Activated naive CD8-positive, alpha-beta T cell (primary cell): ENCODE data around the gene KRTAP4-2.
"Not testable (repeated sequence)": the region's sequence is repeated elsewhere in the genome, so short reads cannot be mapped to it uniquely, and the experiment has no call there.

ENCODE experiments used
- H3K27ac Mint-ChIP-seq: one replicate; pipeline ENCODE4 v1.8.0; 2021; ENCODE audit warnings: mixed read lengths
- H3K27me3 Mint-ChIP-seq: one replicate; pipeline ENCODE4 v1.8.0; 2021; ENCODE audit warnings: mixed read lengths
- H3K36me3 Mint-ChIP-seq: one replicate; pipeline ENCODE4 v1.8.0; 2021; ENCODE audit warnings: mixed read lengths
- H3K4me1 Mint-ChIP-seq: one replicate; pipeline ENCODE4 v1.8.0; 2021; ENCODE audit warnings: low read depth, mixed read lengths
- H3K4me3 Mint-ChIP-seq: one replicate; pipeline ENCODE4 v1.8.0; 2021; ENCODE audit warnings: mild to moderate bottlenecking, mixed read lengths
- H3K9me3 Mint-ChIP-seq: one replicate; pipeline ENCODE4 v1.8.0; 2021; ENCODE audit warnings: low read depth, mixed read lengths

KRTAP4-2 gene

DNA sequence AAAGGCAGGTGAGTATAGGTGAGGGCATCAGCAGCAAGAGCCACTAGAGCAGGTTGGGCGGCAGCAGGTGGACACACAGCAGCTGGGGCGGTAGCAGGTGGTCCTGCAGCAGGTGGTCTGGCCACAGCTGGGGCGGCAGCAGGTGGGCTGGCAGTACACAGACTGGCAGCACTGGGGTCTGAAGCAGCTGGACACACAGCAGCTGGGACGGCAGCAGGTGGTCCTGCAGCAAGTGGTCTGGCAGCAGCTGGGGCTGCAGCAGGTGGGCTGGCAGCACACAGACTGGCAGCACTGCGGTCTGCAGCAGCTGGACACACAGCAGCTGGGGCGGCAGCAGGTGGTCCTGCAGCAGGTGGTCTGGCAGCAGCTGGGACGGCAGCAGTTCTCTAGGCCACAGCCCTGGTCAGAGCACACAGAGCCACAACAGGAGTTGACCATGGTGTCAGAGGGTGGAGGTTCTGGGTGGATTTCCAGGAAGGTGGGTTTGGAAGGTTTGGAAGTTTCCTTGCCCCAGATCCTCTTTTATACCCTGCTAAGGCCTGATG lies at the start of gene KRTAP4-2:
TSS of gene KRTAP4-2 (minus strand) at position 495 of the 545 bp plus-strand sequence. CDS start at position 438, 57 bp downstream.
- H3K27me3 Mint-ChIP-seq: no peaks in the 10 kb centered on the region
- no peaks in the 10 kb centered on the region for H3K36me3 Mint-ChIP-seq
- H3K9me3 Mint-ChIP-seq: no peaks in the 10 kb centered on the region
- peaks cover 2% of the 10 kb centered on the region for H3K4me1 Mint-ChIP-seq
- H3K4me3 Mint-ChIP-seq: no peak within 1 kb of the TSS
- no peak within 1 kb of the TSS for H3K27ac Mint-ChIP-seq

DNA sequence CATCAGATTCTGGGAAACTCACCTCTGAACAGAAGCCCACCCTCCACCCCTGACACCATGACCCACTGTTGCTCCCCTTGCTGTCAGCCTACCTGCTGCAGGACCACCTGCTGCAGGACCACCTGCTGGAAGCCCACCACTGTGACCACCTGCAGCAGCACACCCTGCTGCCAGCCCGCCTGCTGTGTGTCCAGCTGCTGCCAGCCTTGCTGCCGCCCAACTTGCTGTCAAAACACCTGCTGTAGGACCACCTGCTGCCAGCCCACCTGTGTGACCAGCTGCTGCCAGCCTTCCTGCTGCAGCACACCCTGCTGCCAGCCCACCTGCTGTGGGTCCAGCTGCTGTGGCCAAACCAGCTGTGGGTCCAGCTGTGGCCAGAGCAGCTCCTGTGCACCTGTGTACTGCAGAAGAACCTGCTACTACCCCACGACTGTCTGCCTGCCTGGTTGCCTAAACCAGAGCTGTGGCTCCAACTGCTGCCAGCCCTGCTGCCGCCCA lies 48.6 kb upstream of the KRTAP4-2 start, which contains the start of gene KRTAP9-2:
TSS of gene KRTAP9-2 (plus strand) at position 51 of the 498 bp plus-strand sequence. CDS start at position 58, 7 bp downstream.
- not testable (repeated sequence) for H3K9me3 Mint-ChIP-seq, H3K27ac Mint-ChIP-seq, H3K4me1 Mint-ChIP-seq, H3K36me3 Mint-ChIP-seq, H3K4me3 Mint-ChIP-seq, H3K27me3 Mint-ChIP-seq

DNA sequence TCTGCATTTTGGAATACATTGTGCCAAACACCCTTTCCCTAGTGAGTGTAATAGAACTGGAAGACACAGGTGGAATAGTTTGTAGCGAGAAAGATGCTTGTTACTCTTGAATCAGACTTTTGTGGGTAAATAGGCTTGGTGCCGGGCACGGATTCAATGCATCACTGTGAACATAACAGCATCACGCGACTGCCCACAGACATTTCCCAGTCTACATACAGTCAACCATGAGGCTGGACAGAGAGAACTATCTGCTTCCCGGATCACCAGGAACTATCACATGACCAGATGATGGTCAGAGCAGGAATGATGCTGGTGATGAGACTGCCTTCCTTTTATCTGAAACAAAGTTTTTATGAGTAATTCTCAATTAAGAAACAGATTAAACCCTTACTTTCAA lies 48.0 kb upstream of the KRTAP4-2 start:
- no peaks in the 10 kb centered on the region for H3K9me3 Mint-ChIP-seq
- no peak overlapping the region for H3K27ac Mint-ChIP-seq
- H3K27me3 Mint-ChIP-seq: peaks cover 2% of the 10 kb centered on the region
- no peak overlapping the region for H3K4me3 Mint-ChIP-seq
- no peaks in the 10 kb centered on the region for H3K36me3 Mint-ChIP-seq
- peaks cover 7% of the 10 kb centered on the region for H3K4me1 Mint-ChIP-seq

DNA sequence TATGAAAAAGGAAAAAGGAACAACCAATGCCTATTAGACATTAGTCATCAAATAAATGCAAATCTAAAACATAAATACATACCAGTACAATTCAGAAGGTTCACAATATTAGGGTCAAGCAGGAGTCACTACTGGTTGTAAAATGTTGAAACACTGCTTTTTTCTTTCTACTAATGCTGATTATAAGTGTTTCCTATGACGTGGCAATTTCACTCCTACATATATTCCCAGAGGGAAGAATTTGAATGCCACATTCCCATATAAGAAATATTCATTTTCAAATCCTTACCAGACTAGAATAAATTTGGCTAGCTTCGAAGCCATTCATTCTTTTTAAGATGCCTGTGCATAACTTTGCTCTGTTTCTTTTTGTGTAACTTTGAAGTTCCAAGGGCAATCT lies 45.8 kb upstream of the KRTAP4-2 start:
- Mint-ChIP-seq H3K4me1 (peaks cover 2% of the 10 kb centered on the region), H3K27ac (no peak overlapping the region), H3K9me3 (no peaks in the 10 kb centered on the region), H3K4me3 (no peak overlapping the region), H3K36me3 (peaks cover 2% of the 10 kb centered on the region), H3K27me3 (peaks cover 2% of the 10 kb centered on the region)

DNA sequence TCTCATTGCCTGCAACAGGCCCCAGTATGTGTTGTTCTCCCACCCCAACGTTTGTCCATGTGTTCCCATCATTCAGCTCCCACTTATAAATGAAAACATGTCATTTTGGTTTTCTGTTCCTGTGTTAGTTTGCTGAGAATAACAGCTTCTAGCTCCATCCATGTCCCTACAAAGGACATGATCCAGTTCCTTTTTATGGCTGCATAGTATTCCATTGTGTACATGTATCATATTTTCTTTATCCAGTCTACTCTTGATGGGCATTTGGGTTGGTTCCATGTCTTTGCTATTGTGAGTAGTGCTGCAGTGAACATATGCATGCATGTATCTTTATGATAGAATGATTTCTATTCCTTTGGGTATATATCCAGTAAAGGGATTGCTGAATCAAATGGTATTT lies 37.7 kb upstream of the KRTAP4-2 start:
- peaks cover 2% of the 10 kb centered on the region for H3K36me3 Mint-ChIP-seq
- peaks cover 11% of the 10 kb centered on the region for H3K4me1 Mint-ChIP-seq
- no peaks in the 10 kb centered on the region for H3K9me3 Mint-ChIP-seq
- no peak overlapping the region for H3K4me3 Mint-ChIP-seq
- no peak overlapping the region for H3K27ac Mint-ChIP-seq
- H3K27me3 Mint-ChIP-seq: peaks cover 4% of the 10 kb centered on the region

DNA sequence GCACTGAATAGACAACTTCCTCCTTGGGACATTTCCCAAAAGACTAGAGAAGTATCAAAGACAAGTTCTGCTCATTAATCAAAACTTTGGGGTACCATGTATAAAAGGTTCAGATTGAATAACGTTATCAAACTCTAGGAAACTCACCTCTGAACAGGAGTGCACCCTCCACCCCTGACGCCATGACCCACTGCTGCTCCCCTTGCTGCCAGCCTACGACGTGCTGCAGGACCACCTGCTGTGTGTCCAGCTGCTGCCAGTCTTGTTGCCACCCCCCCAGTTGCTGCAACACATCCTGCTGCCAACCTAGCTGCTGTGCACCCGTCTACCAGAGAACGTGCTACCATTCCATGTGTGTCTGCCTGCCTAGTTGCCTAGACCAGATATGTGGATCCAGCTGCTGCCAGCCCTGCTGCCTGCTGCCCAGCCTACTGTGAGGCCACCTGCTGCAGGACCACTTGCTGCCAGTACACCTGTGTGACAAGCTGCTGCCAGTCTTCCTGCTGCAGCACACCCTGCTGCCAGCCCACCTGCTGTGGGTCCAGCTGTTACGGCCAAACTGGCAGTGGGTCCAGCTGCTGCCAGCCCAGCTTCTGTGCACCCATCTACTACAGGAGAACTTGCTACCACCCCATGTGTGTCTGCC lies 34.6 kb upstream of the KRTAP4-2 start:
- H3K4me3 Mint-ChIP-seq: no peak overlapping the region
- no peak overlapping the region for H3K27ac Mint-ChIP-seq
- H3K9me3 Mint-ChIP-seq: no peaks in the 10 kb centered on the region
- no peaks in the 10 kb centered on the region for H3K36me3 Mint-ChIP-seq
- peaks cover 11% of the 10 kb centered on the region for H3K4me1 Mint-ChIP-seq
- peaks cover 4% of the 10 kb centered on the region for H3K27me3 Mint-ChIP-seq

DNA sequence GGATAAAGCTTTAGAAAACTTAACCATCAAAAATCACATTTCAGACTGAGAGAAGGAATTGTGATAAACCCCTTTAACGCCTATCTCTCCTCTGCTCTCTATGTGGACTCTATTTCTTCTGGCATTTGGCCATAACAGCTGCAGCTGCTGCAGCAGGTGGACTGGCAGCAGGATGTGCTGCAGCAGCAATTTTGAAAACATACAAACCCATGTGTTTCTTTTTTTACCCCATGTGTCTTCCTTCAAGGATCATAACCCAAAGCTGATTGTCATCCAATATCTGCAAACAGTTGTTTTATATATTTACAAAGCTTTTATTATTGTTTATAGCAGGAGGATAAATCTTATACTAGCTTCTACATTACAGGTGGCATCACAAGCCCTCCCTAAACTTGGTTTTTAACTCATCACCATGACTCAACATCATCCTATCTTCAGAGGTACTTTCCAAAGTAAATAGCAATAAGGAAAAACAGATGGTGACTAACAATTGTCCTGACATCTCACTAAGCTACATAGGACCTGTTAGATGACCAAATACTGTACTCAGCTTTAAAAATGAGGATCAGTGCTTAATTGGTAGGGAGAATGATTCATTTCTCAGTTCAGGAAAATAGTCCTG lies 33.9 kb upstream of the KRTAP4-2 start:
- H3K4me1 Mint-ChIP-seq: peaks cover 11% of the 10 kb centered on the region
- no peak overlapping the region for H3K4me3 Mint-ChIP-seq
- H3K36me3 Mint-ChIP-seq: no peaks in the 10 kb centered on the region
- H3K27me3 Mint-ChIP-seq: peaks cover 4% of the 10 kb centered on the region
- no peaks in the 10 kb centered on the region for H3K9me3 Mint-ChIP-seq
- H3K27ac Mint-ChIP-seq: no peak overlapping the region

DNA sequence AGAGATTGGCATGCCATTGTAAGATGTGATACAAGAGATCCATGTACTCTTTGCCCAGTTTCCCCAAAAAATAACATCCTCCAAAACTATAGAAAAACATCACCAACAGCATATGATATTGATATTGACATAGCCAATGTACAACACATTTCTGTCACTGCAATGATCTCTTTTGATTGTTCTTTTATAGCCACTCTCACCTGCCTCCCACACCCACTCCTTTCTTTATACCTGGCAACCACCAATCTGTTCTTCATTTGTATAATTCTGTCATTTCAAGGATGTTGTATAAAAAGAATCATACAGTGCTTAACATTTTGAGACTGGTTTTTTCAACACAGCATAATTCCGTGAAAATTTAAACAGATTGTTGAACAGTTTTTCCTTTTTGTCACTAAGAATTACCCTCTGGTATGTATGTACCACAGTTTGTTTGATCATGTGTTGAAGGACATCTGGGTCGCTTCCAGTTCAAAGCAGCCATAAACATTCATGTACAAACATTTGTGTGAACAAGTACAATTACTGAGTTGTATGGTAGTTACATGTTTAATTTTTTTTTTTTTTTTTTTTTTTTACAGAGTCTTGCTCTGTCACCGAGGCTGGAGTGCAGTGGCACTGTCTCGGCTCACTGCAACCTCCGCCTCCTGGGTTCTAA lies 21.5 kb upstream of the KRTAP4-2 start:
- no peaks in the 10 kb centered on the region for H3K27me3 Mint-ChIP-seq

DNA sequence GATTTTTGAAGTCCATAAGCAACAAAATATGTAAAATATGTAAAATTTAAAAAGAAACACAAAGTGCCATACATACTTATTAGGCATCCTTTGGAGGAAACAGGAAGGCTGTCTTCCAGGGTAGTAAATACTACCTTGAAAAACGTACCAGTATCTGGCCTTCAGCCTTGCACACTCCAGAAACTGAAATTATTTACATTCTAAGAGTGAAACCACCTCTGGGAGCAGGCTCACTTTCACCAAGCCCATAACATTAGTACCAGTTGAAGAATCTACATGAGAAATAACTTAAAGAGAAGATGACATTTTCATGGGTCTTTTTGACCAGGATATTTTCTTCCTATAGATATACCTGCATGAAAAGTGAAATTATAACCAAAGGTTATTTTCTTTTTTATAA lies 18.0 kb upstream of the KRTAP4-2 start:
- H3K27me3 Mint-ChIP-seq: no peaks in the 10 kb centered on the region
- no peaks in the 10 kb centered on the region for H3K4me1 Mint-ChIP-seq
- peaks cover 5% of the 10 kb centered on the region for H3K9me3 Mint-ChIP-seq
- no peaks in the 10 kb centered on the region for H3K36me3 Mint-ChIP-seq
- H3K4me3 Mint-ChIP-seq: no peak overlapping the region
- no peak overlapping the region for H3K27ac Mint-ChIP-seq

More for the DNA sequence above, 21.5 kb upstream of the KRTAP4-2 start:
- no peak overlapping the region for H3K4me3 Mint-ChIP-seq
- H3K9me3 Mint-ChIP-seq: peaks cover 5% of the 10 kb centered on the region
- no peak overlapping the region for H3K27ac Mint-ChIP-seq
- no peaks in the 10 kb centered on the region for H3K4me1 Mint-ChIP-seq
- no peaks in the 10 kb centered on the region for H3K36me3 Mint-ChIP-seq

DNA sequence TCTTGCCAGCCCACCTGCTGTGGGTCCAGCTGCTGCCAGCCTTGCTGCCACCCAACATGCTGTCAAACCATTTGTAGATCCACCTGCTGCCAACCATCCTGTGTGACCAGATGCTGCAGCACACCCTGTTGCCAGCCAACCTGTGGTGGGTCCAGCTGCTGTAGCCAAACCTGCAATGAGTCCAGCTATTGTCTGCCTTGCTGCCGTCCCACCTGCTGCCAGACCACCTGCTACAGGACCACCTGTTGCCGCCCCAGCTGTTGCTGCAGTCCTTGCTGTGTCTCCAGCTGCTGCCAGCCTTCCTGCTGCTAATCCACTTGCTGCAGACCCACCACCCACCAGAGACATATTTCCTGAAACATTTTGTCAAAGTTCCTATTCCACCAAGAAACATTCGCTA lies 12.3 kb upstream of the KRTAP4-2 start:
- Mint-ChIP-seq H3K36me3 (no peaks in the 10 kb centered on the region), H3K27me3 (peaks cover 2% of the 10 kb centered on the region), H3K27ac (no peak overlapping the region), H3K9me3 (no peaks in the 10 kb centered on the region), H3K4me3 (no peak overlapping the region), H3K4me1 (no peaks in the 10 kb centered on the region)

DNA sequence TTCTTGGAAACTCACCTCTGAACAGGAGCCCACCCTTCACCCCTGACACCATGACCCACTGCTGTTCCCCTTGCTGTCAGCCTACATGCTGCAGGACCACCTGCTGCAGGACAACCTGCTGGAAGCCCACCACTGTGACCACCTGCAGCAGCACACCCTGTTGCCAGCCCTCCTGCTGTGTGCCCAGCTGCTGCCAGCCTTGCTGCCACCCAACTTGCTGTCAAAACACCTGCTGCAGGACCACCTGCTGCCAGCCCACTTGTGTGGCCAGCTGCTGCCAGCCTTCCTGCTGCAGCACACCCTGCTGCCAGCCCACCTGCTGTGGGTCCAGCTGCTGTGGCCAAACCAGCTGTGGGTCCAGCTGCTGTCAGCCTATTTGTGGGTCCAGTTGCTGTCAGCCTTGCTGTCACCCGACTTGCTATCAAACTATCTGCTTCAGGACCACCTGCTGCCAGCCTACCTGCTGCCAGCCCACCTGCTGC lies 11.9 kb upstream of the KRTAP4-2 start, which contains the start of gene KRTAP9-1:
TSS of gene KRTAP9-1 (plus strand) at position 51 of the 482 bp plus-strand sequence. CDS start at position 51, 0 bp downstream.
- H3K36me3 Mint-ChIP-seq, H3K4me3 Mint-ChIP-seq, H3K27ac Mint-ChIP-seq, H3K27me3 Mint-ChIP-seq, H3K4me1 Mint-ChIP-seq, H3K9me3 Mint-ChIP-seq: not testable (repeated sequence)

DNA sequence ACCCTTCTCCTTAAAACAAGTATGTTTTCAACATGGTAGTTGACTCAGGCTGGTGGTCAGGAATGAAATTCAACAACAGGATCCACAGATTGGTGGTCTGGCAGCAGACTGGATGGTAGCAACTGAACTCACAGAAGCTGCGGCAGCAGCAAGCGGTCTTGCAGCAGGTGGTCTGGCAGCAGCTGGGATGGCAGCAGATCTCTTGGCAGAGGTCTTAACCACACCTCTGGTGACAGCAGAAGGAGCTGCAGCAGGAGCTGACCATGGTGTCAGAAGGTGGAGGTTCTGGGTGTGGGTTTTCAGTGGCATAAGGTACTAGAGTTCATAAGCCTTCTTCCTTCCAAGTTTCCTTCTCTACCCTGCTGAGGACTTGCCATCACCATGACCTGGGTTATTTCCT lies 8.9 kb upstream of the KRTAP4-2 start:
- H3K27me3 Mint-ChIP-seq: peaks cover 4% of the 10 kb centered on the region
- H3K27ac Mint-ChIP-seq: no peak overlapping the region
- H3K36me3 Mint-ChIP-seq: no peaks in the 10 kb centered on the region
- no peaks in the 10 kb centered on the region for H3K9me3 Mint-ChIP-seq
- no peak overlapping the region for H3K4me3 Mint-ChIP-seq
- no peaks in the 10 kb centered on the region for H3K4me1 Mint-ChIP-seq

DNA sequence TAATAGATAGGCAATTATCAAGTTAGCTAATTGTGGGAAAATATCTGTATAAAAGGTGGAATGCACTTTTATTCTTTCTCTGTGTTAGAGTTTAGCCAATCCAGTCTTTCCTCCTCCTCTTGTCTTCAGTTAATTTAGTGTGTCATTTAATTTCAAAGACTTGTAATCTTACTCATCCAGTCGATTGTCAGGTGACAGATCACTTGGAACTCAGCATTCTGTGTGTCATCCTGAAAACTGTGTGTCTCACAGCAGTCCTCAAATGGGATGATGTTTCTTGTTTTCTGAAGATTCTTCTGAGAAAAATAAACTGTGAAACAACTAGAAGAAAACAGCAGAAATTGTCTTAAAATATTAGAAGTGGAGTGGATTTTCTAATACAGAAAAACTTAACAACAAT lies 7.0 kb upstream of the KRTAP4-2 start:
- H3K4me1 Mint-ChIP-seq: no peaks in the 10 kb centered on the region
- H3K27ac Mint-ChIP-seq: no peak overlapping the region
- H3K4me3 Mint-ChIP-seq: no peak overlapping the region
- H3K36me3 Mint-ChIP-seq: no peaks in the 10 kb centered on the region
- H3K27me3 Mint-ChIP-seq: peaks cover 4% of the 10 kb centered on the region
- no peaks in the 10 kb centered on the region for H3K9me3 Mint-ChIP-seq

DNA sequence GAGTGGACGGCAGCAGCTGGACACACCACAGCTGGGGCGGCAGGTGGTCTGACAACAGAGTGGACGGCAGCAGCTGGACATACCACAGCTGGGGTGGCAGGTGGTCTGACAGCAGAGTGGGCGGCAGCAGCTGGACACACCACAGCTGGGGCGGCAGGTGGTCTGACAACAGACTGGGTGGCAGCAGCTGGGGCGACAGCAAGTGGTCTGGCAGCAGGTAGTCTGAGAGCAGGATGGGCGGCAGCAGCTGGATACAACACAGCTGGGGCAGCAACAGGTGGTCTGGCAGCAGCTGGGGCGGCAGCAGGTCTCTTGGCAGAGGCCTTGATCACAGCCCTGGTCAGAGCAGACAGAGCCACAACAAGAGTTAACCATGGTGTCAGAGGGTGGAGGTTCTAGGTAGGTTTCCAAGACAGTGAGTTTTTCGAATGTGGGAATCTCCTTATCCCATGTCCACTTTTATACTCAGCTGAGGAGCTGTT lies 6.5 kb upstream of the KRTAP4-2 start, which contains the start of gene KRTAP4-1:
TSS of gene KRTAP4-1 (minus strand) at position 432 of the 482 bp plus-strand sequence. CDS start at position 375, 57 bp downstream.
- peaks cover 4% of the 10 kb centered on the region for H3K27me3 Mint-ChIP-seq
- no peaks in the 10 kb centered on the region for H3K9me3 Mint-ChIP-seq

More for the DNA sequence above, 6.5 kb upstream of the KRTAP4-2 start, which contains the start of gene KRTAP4-1:
- no peaks in the 10 kb centered on the region for H3K4me1 Mint-ChIP-seq
- no peak within 1 kb of the TSS for H3K27ac Mint-ChIP-seq
- H3K4me3 Mint-ChIP-seq: no peak within 1 kb of the TSS
- H3K36me3 Mint-ChIP-seq: no peaks in the 10 kb centered on the region
